HG02884 (cell line): ENCODE results near the gene EIF2S1.
"Not testable (repeated sequence)": the region's sequence is repeated elsewhere in the genome, so short reads cannot be mapped to it uniquely, and the experiment has no call there.

ENCODE experiments used
- ATAC-seq: cut with Tn5 transposase; IDR thresholded peaks from one replicate; pipeline ENCODE4 v1.9.1; 2021; ENCODE audit warnings: mild to moderate bottlenecking, moderate library complexity; ENCODE audit not compliant: unreplicated experiment

The EIF2S1 gene

GRCh38 chr14:67371247-67372148 is 11.4 kb downstream of the EIF2S1 start:
- ATAC-seq, result no peak

GRCh38 chr14:67372833-67373232 is 12.7 kb downstream of the EIF2S1 start:
- no peak for ATAC-seq

GRCh38 chr14:67373347-67373746 is 13.2 kb downstream of the EIF2S1 start:
- ATAC-seq, result no peak

DNA sequence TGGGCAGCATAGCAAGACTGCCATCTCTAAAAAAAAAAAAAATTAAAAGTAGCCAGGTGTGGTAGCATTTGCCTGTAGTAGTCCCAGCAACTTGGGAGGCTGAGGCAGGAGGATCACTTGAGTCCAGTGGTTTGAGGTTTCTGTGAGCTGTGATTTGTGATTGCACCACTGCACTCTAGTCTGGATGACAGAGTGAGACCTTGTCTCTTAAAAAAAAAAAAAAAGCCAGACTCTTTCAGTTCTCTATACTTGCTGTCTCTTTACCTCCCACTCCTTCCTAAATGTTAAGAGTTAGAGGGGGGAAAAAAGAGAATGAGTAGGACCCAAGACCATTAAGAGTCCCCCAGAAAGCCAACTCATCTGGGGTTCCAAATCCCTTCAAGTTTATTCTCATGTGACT is 17.8 kb downstream of the EIF2S1 start:
- no peak for ATAC-seq

- ATAC-seq, result no peak
These were observed 25.0 kb downstream of the EIF2S1 start for GRCh38 chr14:67385120-67385519.

- no peak for ATAC-seq
These were observed 25.5 kb downstream of the EIF2S1 start for GRCh38 chr14:67385618-67386017.

DNA sequence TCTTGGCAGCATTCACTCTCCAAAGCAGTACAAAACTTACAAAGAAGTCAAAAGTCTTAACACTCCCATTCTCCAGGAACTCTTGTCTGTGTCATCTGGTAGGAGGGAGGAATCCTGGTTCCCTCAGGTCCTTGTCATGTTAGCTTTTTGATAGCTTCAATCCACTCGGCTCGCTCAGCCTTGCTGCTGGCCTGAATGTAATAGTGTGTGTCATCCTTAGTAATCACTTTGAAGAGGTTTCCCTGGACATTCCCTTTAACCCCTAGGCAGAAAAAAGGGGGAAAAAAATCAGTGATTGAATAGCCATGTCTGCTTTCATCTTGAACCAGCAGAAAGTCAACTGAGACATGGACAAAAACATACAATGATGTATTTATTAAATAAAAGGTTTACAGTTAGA is 27.1 kb downstream of the EIF2S1 start:
- ATAC-seq, result no peak

GRCh38 chr14:67389275-67389674 is 29.1 kb downstream of the EIF2S1 start:
- no peak for ATAC-seq

- no peak for ATAC-seq
These were observed 29.8 kb downstream of the EIF2S1 start for GRCh38 chr14:67389811-67390534.

DNA sequence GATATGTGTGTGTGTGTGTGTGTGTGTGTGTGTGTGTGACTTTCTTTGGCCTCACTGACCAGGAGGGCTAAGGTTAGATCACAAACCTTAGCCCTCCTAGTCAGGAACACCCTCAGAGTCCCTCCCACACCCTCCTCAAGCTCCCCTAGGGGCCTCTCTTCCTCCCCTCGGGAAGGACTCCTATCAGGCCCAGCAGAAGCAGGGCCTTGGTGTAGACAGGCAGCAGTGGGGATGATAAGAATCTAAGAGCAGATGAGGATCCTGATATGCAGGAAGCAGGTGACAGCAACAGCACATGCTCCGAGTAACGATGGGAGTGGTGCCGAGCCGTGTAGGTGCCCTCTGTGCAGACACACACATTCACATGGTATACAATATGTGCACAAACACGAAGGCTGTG is 31.1 kb downstream of the EIF2S1 start:
- no peak for ATAC-seq

GRCh38 chr14:67392123-67392522 is 32.0 kb downstream of the EIF2S1 start:
- no peak for ATAC-seq

DNA sequence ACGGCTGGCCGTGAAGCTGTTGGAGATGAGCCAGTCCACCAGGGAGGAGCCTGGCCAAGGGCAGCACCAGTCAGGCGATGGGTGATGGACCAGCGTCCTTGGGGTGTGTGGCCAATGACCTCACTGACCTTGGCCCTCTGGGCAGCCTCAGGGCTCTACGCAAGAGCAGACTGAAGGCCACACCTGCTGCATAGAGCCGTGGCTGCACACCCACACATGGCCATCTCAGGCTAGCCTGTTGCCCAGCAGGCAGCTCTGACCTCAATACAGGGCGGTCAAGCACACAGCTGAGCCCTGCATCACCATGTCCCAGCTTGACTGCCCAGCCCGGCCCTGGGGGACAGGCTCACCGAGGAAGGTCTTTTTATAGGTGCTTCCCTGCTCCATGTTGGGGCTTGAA is 32.7 kb downstream of the EIF2S1 start:
- ATAC-seq, result no peak

GRCh38 chr14:67393689-67394088 is 33.6 kb downstream of the EIF2S1 start:
- ATAC-seq, result no peak

DNA sequence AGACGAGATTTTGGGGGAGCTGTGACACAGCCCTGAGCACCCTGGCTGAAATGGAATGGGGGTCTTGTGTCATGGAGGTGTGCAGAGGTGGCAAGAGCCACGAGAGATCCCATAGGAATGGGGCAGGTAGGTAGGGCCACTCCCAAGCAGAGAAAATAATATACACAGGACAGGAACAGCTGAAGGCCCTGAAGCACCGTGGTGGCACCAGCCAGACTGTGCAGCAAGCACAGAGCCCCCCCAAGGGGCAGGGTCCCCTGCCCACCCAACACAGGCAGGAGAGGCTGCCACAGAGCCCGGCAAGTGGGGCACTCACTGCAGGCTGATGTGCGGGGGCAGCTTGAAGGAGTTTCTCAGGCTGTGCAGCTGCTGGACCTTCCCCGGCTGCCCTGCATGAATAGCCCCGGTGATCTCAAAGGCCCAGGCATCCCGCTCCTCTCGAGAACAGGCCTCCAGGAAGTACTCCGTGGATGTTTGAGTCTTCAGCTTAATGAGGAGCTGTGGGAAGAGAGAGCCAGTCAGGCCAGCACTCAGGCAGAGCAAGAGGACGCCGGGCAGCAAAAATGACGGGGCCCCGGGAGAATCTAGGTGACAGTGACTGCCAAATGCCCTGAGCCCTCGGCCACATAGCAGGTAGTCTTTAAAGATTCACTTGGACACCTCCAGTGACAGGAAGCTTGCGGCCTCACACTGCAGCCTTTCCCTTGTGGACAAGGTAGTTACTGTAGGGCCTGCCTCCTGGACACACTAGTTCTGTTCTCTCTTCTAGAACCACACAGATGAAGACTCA is 35.2 kb downstream of the EIF2S1 start:
- ATAC-seq, result no peak

- no peak for ATAC-seq
These were observed 35.7 kb downstream of the EIF2S1 start for GRCh38 chr14:67395876-67396189.

- no peak for ATAC-seq
These were observed 36.3 kb downstream of the EIF2S1 start for GRCh38 chr14:67396381-67396970.

DNA sequence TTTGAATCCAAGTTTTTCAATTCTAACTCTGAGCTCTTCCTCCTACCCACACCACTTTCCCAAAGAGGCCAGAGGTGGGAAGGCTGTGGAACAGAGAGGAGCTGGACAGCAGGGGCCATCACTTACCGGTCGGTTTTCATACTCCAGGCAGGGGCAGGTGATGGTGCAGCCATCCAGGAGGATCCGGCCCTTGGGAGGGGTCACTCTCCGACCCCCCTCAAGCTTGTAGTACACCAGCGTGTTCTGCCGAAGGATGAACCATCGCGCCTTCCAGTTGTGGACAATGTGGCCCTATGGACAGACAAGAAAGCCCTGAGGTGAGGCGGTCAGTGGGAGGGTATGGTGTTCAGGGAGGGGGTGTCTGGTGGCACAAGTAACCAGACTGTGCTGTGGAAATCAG is 37.4 kb downstream of the EIF2S1 start:
- ATAC-seq, result no peak

DNA sequence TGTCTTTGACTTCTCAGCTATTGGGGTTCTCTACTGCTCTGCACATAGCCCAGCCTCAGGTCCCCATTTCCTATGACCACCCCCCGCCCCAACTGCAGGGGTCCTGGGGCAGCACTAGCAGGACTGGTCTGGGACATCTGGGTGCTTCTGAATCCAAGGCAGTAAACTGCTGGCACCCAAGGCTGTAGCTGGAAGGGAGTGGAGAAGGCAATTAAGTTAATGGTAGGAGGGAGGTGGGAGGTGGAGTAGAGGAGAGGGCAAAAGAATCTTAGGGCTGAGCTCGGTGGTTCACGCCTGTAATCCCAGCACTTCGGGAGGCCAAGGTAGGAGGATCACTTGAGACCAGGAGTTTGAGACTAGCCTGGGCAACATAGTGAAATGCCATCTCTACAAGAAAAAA is 40.3 kb downstream of the EIF2S1 start:
- no peak for ATAC-seq

DNA sequence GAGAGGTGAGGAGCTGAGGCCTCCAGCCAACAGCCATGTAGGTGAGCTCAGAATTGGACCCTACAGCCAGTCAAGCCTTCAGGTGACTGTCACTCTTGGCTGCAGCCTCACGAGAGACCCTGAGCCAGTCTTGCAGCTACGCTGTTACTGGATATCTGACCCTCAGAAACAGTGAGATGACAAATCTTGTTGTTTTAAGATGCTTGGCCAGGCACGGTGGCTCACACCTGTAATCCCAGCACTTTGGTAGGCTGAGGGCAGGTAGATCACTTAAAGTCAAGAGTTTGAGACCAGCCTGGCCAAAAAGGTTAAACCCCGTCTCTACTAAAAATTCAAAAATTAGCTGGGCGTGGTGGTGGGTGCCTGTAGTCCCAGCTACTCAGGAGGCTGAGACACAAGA is 45.6 kb downstream of the EIF2S1 start:
- no peak for ATAC-seq

- ATAC-seq, result not testable (repeated sequence)
These were observed 48.1 kb downstream of the EIF2S1 start for GRCh38 chr14:67408122-67408801.

DNA sequence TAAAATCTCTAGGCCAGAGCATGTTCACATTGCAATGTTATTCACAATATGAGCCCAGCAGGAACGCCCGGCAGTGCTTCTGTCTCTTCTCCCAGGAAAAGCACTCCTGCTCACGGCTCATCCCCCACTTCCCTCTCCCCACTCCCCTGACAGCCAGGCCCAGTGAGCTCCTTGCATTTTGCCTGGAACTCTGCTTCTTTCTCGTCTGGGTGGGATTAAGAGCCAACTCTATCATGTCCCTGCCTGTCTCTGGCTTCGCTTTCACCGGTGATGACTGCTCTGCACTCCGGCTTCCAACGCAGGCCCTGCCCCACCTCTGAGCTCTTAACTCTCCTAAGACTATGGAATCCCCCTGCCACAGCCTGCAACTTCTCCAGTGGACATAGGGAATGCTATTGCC is 49.3 kb downstream of the EIF2S1 start:
- ATAC-seq, result no peak
